Activated naive CD8-positive, alpha-beta T cell treated with anti-CD3 and anti-CD28 coated beads, Interleukin-2, amount 10 ng/mL, durations not matched to agents 7 days and 5 days (primary cell): ENCODE results near the gene PPM1M. TPM values are rescaled to one million over a fixed set of nuclear protein-coding genes. Genes with fewer than 3 reads are reported as not detected.
A peak's percentile ranks its signal among the peaks of the same experiment; 100 is the strongest.

Experiments used
- ATAC-seq: fragments of 150-1000 bp; cut with Tn5 transposase; one replicate; pipeline ENCODE4 v1.10.0; 2021; ENCODE audit warnings: low read depth, moderate library complexity
- POLR2A ChIA-PET: fragments of 350-600 bp; sonication (Branson Sonifier 250); formaldehyde crosslinking; loops from one replicate; lab custom pipeline; 2021; ENCODE audit warnings: antibody characterized with exemption; lab: Charles Lee
- DNase-seq: peaks from one replicate; pipeline ENCODE4 v3.0.0; 2021
- H3K27ac Mint-ChIP-seq: one replicate; pipeline ENCODE4 v1.8.0; 2022; ENCODE audit warnings: mild to moderate bottlenecking, mixed read lengths
- H3K27me3 Mint-ChIP-seq: one replicate; pipeline ENCODE4 v1.8.0; 2022; ENCODE audit warnings: mild to moderate bottlenecking, moderate library complexity, mixed read lengths
- H3K36me3 Mint-ChIP-seq: one replicate; pipeline ENCODE4 v1.8.0; 2021; ENCODE audit warnings: mild to moderate bottlenecking, mixed read lengths
- H3K4me1 Mint-ChIP-seq: one replicate; pipeline ENCODE4 v1.8.0; 2021; ENCODE audit warnings: mixed read lengths
- H3K4me3 Mint-ChIP-seq: one replicate; pipeline ENCODE4 v1.8.0; 2022; ENCODE audit warnings: mild to moderate bottlenecking, moderate library complexity, mixed read lengths
- H3K9me3 Mint-ChIP-seq: one replicate; pipeline ENCODE4 v1.8.0; 2021; ENCODE audit warnings: mixed read lengths
- total RNA-seq, 2 experiments: library from RNA; stranded (reverse); gene quantifications; one replicate each; pipeline ENCODE4 v1.2.3, GENCODE V29; 2021

Gene PPM1M
- total RNA-seq, 2 experiments from 2014 or later: 101 to 105 TPM

DNA sequence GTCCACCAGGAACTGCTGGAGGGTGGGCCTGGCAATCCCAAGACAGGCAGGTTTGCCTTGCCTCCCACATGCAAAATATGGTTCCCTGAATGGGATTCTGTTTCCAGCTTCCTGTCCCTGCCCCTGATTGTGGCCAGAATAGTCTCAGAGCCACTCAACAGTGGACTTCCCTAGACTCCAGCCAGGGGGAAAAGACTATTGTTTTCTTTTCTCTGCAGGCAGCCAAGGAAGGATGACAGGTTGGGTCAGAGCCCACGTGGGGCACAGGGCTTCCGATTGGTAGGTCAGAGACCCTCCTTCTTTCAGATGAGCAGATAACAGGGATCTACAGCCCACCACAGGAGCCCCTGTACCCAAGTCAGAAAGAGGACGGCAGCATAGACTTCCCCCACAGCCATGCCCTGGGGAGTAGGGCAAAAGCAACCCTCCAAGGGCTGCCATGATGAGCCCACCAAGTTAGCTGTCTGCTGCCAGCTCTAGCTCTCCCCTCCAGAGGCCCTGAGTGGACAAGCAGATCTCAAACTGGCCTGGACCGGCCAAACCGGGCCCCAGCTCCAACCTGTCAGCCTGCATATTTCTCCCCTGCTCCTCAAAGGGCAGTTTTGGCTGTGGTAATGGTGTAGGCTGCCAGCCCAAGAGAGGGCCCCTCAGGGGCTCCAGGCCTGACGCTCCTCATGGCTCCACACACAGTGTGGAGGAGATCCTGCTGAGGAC, 26.5 kb upstream of the PPM1M start:
- Mint-ChIP-seq H3K36me3 (peaks cover 29% of the 10 kb centered on the region), H3K27me3 (no peaks in the 10 kb centered on the region), H3K9me3 (no peaks in the 10 kb centered on the region), H3K4me3 (peak overlapping the region; percentile 87), H3K4me1 (peaks cover 56% of the 10 kb centered on the region), H3K27ac (peak overlapping the region; percentile 93)
- POLR2A ChIA-PET: interaction anchor here (0.6 to 9.0 kb wide), 9 partner anchors 12 to 547 kb away, joined by 3 to 128 read pairs (median 8); partner anchors contain the start of genes GLYCTK, TWF2 and WDR82
- ATAC-seq (no peak), DNase-seq (peak; percentile 35)

GRCh38 chr3:52220380-52221026, 25.1 kb upstream of the PPM1M start:
- peak; percentile 57 for ATAC-seq
- Mint-ChIP-seq H3K9me3 (no peaks in the 10 kb centered on the region), H3K36me3 (peaks cover 20% of the 10 kb centered on the region), H3K27me3 (no peaks in the 10 kb centered on the region), H3K4me1 (peaks cover 64% of the 10 kb centered on the region), H3K4me3 (peak overlapping the region; percentile 75), H3K27ac (peak overlapping the region; percentile 93)
- DNase-seq: peak; percentile 92
- POLR2A ChIA-PET: interaction anchor here (0.5 to 9.0 kb wide), 13 partner anchors 8 to 668 kb away, joined by 3 to 128 read pairs (median 6); partner anchors contain the start of genes GLYCTK, PPM1M, TWF2 and WDR82

DNA sequence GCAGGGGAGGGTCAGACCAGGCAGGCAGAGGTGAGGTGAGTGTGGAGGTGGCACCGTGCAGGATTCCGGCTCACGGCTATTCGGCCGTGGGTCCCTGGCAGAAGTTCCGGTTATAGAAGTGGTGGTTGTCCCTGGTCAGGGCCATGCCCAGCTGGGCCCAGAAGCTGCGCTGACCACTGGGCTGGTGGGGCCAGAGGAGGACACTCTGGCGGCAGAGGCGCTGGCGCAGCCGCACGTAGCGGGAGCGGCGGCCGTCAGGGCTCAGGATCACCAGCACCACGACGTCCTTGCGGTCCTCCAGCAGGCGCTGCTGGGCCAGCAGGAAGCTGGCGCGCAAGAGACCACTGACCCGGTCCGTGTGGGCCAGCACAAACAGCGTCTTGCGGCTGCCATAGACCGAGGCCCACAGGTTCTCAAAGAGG, 24.4 kb upstream of the PPM1M start:
- Mint-ChIP-seq H3K36me3 (peaks cover 15% of the 10 kb centered on the region), H3K27me3 (no peaks in the 10 kb centered on the region), H3K27ac (peak overlapping the region; percentile 93), H3K4me1 (peaks cover 68% of the 10 kb centered on the region), H3K4me3 (peak overlapping the region; percentile 85), H3K9me3 (no peaks in the 10 kb centered on the region)
- DNase-seq (no peak), ATAC-seq (no peak)
- POLR2A ChIA-PET: interaction anchor here (0.9 to 9.0 kb wide), 15 partner anchors 9 to 239 kb away, joined by 3 to 128 read pairs (median 6); partner anchors contain the start of genes GLYCTK, PPM1M, RPL29 and TWF2

- no peaks in the 10 kb centered on the region for H3K9me3 Mint-ChIP-seq
- peak overlapping the region; percentile 85 for H3K4me3 Mint-ChIP-seq
- H3K4me1 Mint-ChIP-seq: peaks cover 70% of the 10 kb centered on the region
- peak overlapping the region; percentile 79 for H3K27ac Mint-ChIP-seq
- H3K36me3 Mint-ChIP-seq: peaks cover 12% of the 10 kb centered on the region
- POLR2A ChIA-PET: interaction anchor here (0.9 to 9.0 kb wide), 16 partner anchors 10 to 226 kb away, joined by 3 to 128 read pairs (median 6); partner anchors contain the start of genes GLYCTK, PPM1M, RPL29 and TWF2
- no peaks in the 10 kb centered on the region for H3K27me3 Mint-ChIP-seq
- DNase-seq (peak; percentile 77), ATAC-seq (peak; percentile 68)
These were observed 23.8 kb upstream of the PPM1M start for GRCh38 chr3:52221563-52222318.

GRCh38 chr3:52222319-52223221, 23.0 kb upstream of the PPM1M start:
- POLR2A ChIA-PET: interaction anchor here (0.9 to 9.0 kb wide), 12 partner anchors 9 to 227 kb away, joined by 3 to 128 read pairs (median 8); partner anchors contain the start of genes GLYCTK, PPM1M, RPL29 and TWF2
- peak overlapping the region; percentile 85 for H3K4me3 Mint-ChIP-seq

GRCh38 chr3:52223449-52224408, 21.8 kb upstream of the PPM1M start:
- peak overlapping the region; percentile 85 for H3K4me3 Mint-ChIP-seq

More at GRCh38 chr3:52222319-52223221, 23.0 kb upstream of the PPM1M start:
- ATAC-seq: no peak
- DNase-seq: peak; percentile 30
- Mint-ChIP-seq H3K9me3 (no peaks in the 10 kb centered on the region), H3K27ac (peak overlapping the region; percentile 79), H3K27me3 (no peaks in the 10 kb centered on the region), H3K36me3 (peaks cover 11% of the 10 kb centered on the region), H3K4me1 (peaks cover 66% of the 10 kb centered on the region)

DNA sequence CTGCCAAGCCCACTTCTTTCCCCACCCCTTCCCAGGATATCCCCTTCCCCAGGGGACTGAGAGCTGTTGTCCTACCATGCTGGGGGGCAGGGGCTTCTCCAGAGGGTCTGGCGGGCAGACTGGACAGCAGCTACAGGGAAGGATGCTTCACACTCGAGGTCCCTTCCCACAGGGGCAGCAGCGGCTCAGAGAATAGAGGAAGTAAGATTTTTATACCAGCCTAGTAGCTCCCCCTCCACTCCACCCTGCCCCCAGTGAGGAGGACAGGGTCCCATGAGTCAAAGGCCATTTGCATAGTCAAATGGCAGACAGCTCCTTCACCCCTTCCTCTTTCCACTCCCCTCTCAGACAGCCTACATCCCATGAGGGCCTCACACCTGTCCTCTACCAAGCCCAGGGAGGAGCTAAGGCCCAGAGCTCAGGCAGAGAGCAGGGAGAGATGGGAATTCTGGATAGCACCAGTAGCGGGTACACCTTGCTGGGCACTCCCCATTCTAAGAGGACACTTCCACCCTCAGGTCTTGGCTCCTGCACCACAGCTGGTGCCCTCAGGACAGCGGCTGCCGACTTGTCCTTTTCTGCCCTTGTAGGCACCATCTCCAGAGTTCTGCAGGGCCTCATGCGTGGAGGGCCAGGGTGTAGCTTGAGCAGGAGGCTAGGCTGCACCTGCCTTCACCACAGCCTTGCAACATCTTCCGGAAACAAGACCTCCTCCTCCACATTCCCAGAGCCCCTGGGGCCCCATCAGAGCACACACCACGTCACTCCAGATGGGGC, 19.9 kb upstream of the PPM1M start, which contains the start of gene TLR9:
Gene TLR9 (minus strand): TSS at position 194 of the 777 bp plus-strand sequence. CDS start 116 bp downstream, at position 78.
- Mint-ChIP-seq H3K27me3 (no peaks in the 10 kb centered on the region), H3K36me3 (peaks cover 17% of the 10 kb centered on the region), H3K9me3 (no peaks in the 10 kb centered on the region), H3K4me3 (peak within 1 kb of the TSS; percentile 85), H3K4me1 (peaks cover 51% of the 10 kb centered on the region), H3K27ac (peak within 1 kb of the TSS; percentile 79)
- POLR2A ChIA-PET: interaction anchor here (0.6 to 9.0 kb wide), 11 partner anchors 9 to 174 kb away, joined by 3 to 128 read pairs (median 5); partner anchors contain the start of genes GLYCTK, TWF2 and WDR82
- peak; percentile 48 for DNase-seq
- peak; percentile 32 for ATAC-seq

More at GRCh38 chr3:52223449-52224408, 21.8 kb upstream of the PPM1M start:
- no peak for ATAC-seq
- POLR2A ChIA-PET: interaction anchor here (1.3 to 9.0 kb wide), 4 partner anchors 13 to 115 kb away, joined by 3 to 128 read pairs (median 28); partner anchors contain the start of genes GLYCTK, TWF2 and WDR82
- Mint-ChIP-seq H3K36me3 (peaks cover 11% of the 10 kb centered on the region), H3K27me3 (no peaks in the 10 kb centered on the region), H3K27ac (peak overlapping the region; percentile 79), H3K9me3 (no peaks in the 10 kb centered on the region), H3K4me1 (peaks cover 56% of the 10 kb centered on the region)
- peak; percentile 27 for DNase-seq

GRCh38 chr3:52226229-52226817, 19.2 kb upstream of the PPM1M start:
- DNase-seq: no peak
- Mint-ChIP-seq H3K4me3 (peak overlapping the region; percentile 70), H3K9me3 (no peaks in the 10 kb centered on the region), H3K27ac (peak overlapping the region; percentile 79), H3K27me3 (no peaks in the 10 kb centered on the region), H3K4me1 (peaks cover 53% of the 10 kb centered on the region), H3K36me3 (peaks cover 17% of the 10 kb centered on the region)
- POLR2A ChIA-PET: interaction anchor here (1.4 to 9.0 kb wide), 6 partner anchors 10 to 113 kb away, joined by 3 to 128 read pairs (median 8); partner anchors contain the start of genes GLYCTK, TWF2 and WDR82
- ATAC-seq: no peak

- H3K4me3 Mint-ChIP-seq: no peak overlapping the region
- DNase-seq (no peak), ATAC-seq (no peak)
- no peaks in the 10 kb centered on the region for H3K27me3 Mint-ChIP-seq
- H3K36me3 Mint-ChIP-seq: peaks cover 20% of the 10 kb centered on the region
- H3K4me1 Mint-ChIP-seq: peaks cover 55% of the 10 kb centered on the region
- H3K27ac Mint-ChIP-seq: peak overlapping the region; percentile 79
- no peaks in the 10 kb centered on the region for H3K9me3 Mint-ChIP-seq
- POLR2A ChIA-PET: interaction anchor here (1.0 to 9.0 kb wide), 4 partner anchors 10 to 62 kb away, joined by 3 to 128 read pairs (median 29); partner anchors contain the start of genes TWF2 and WDR82
These were observed 18.4 kb upstream of the PPM1M start for GRCh38 chr3:52227117-52227516.

GRCh38 chr3:52227766-52228165, 17.8 kb upstream of the PPM1M start:
- POLR2A ChIA-PET: interaction anchor here (1.0 to 9.0 kb wide), 3 partner anchors 9 to 61 kb away, joined by 3 to 128 read pairs (median 50); partner anchors contain the start of genes TWF2 and WDR82
- H3K4me1 Mint-ChIP-seq: peaks cover 57% of the 10 kb centered on the region
- peaks cover 18% of the 10 kb centered on the region for H3K36me3 Mint-ChIP-seq

More at GRCh38 chr3:52227766-52228165, 17.8 kb upstream of the PPM1M start:
- H3K4me3 Mint-ChIP-seq: no peak overlapping the region
- no peaks in the 10 kb centered on the region for H3K9me3 Mint-ChIP-seq
- H3K27ac Mint-ChIP-seq: peak overlapping the region; percentile 79
- ATAC-seq (no peak), DNase-seq (no peak)
- no peaks in the 10 kb centered on the region for H3K27me3 Mint-ChIP-seq
